GM19324 (cell line): ENCODE results near the gene PSMA6.
"Not testable (repeated sequence)": the region's sequence is repeated elsewhere in the genome, so short reads cannot be mapped to it uniquely, and the experiment has no call there.

Source experiments
- ATAC-seq: cut with Tn5 transposase; IDR thresholded peaks from one replicate; pipeline ENCODE4 v1.9.1; 2021; ENCODE audit warnings: mild to moderate bottlenecking, moderate library complexity; ENCODE audit not compliant: unreplicated experiment, low FRiP score

The PSMA6 gene

GRCh38 chr14:35306114-35306513 is 13.9 kb downstream of the PSMA6 start:
- ATAC-seq, result no peak

DNA sequence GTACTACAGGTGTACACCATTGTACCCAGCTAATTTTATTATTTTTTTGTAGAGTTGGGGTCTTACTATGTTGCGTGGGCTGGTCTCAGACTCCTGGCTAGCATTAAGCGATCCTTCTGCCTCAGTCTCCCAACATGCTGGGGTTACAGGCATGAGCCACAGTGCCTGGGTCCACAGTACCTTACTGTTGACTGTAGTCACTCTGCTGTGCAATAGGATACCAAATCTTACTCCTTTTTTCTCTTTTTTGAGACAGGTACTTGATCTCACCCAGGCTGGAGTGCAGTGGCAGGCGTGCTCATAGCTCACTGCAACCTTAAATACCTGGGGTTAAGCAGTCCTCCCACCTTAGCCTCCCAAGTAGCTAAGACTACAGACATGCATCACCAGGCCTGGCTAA is 25.6 kb downstream of the PSMA6 start:
- ATAC-seq, result no peak

DNA sequence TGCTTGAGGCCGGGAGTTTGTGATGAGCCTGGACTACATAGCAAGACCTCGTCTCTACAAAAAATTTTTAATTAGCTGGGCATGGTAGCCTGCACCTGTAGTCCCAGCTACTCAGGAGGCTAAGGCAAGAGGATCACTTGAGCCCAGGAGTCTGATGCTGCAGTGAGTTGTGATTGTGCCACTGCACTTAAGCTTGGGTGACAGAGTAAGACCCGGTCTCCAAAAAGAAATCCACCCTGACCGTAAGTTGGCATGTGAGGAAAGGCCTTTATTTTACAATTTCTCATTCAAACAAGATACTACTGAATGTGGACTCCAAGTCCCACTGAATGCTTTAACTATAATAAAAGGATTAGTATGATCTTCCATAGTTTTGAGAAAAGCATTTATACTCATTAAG is 27.3 kb downstream of the PSMA6 start:
- no peak for ATAC-seq

- ATAC-seq, result no peak
Measured at GRCh38 chr14:35320472-35320871, 28.3 kb downstream of the PSMA6 start.

GRCh38 chr14:35326375-35326774 is 34.2 kb downstream of the PSMA6 start:
- ATAC-seq, result no peak

GRCh38 chr14:35331605-35332516 is 39.7 kb downstream of the PSMA6 start:
- ATAC-seq, result no peak

DNA sequence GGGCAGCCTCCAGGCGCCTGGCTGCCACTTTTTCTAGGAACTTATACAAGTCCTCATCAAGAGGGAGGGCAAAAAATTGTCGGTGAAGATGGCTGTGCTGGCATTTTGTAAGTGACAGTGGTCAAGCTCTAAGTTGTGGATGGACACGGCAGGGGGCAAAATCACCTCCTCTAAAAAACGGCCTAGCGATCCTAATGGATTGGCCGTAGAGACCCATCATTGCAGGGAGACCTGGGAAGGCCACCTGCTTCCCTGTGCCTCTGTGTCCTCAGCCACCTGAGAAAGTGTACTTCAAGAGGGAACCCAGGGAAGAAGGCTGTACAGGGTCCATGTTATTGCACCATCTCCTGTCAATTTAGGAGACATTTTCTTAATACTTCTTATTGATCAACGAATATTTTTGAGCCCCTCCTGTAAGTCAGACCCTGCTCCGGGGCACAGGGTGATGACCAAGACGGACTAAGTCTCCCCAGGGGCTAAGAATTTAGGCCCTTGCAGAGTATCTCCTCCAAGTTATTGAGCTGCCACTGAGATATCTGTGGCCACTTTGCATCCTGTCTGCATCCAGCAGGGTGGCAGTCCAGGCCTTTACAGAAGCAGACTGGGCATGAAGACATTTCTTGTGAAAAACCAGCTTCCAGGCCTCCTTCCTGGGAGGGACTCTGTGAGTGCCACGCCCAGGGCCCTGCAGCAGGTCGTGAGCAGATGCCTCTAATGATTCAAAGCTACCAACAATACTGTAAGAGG is 40.5 kb downstream of the PSMA6 start:
- ATAC-seq, result no peak

DNA sequence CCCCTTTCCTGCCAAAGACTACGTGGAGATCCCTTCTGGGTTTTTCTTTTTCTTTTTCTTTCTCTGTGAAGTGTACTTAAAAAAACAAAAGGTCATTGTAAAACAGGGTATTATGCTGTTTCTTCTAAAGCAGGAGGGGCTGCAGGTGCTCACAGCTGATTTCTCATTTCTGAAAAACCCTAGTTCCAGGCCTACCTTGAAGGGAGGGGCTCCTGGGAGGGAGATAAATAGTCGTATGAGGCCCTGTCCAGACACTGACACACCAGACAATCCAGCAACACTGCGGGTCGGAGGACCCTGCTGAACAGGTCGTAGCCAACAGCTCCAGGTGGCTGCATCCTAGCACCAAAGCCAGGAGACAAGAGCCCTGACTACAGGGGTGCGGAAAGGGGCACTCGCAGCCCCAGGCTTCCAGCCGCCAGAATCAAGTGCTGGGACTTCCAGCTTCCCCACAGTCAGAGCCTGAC is 41.1 kb downstream of the PSMA6 start:
- ATAC-seq, result no peak

DNA sequence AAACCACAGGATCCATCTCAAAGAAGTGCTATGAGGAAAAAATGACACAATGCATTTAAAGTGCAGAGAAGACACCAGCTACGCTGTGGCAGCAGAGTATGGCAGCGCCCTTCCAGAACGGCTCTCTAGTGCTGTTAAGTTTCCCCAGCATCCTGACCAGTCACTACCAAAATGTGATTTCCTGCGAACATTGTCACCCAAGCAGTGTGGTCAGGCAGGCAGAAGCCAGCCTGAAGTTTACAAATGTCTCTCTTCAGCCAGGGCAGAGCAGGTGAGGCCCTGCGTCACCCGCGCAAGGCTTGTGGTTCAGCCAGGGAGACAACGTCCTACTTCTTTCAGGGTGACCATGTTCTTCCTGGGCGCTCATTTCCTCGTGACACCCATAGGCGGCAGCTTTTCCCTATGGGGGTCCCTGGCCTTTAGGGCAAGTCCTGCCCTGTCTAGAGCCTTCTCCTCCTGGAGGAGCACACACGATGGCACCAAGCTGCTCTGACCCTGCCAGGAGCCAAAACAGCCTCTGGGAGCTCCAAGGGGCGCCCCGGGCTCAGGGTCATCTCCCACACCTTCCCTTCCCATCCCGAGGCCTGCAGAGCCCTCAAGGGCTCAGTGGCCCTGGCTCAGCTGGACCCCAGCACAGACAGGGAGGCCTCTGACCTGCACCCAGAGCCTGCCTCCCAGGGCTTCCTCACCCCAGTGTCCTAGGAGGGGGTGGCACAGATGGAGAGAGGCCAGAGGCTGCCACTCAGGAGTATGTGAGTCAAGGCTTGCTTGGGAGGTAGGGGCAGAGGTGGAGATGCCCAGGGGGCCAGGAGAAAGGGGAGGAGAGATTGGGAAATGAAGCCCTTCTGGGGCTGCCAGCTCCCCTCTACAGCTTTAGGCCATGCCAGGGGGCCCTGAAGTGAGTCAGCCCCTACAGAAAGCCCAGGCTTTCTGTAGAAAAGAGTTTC is 41.9 kb downstream of the PSMA6 start:
- ATAC-seq, result no peak

DNA sequence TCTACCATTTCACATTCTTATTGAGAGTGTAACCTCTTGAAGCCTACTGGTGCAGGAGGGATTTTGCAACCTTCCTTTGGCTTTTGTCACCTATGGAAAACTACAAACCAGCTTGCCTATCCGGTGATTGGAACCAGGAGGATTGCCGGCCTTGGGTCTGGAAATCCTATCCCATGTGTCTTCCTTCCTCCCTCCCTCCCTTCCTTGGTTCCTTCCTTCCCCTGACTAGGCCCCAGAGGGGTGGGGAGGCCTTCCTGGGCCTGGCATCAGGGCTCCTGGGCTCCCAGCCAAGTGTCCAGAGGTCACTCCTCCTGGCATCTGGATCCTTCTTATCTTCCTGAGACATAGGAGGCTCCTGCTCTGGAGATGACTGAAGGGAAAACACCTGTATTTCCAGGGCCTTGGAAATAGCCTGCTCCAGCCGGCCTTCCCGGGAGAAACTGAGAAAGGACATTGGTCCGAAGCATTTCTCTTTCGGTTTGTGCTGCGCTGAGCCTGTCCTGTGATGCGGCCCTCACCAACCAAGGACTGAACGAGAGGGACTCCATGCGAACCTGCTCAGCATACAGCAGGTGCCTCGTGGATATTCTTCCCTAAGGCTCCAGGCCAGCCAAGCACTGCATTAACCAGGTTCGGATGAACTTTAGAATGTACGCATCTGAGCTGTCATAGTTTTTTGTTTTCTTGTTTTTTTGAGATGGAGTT is 43.4 kb downstream of the PSMA6 start:
- no peak for ATAC-seq

- ATAC-seq, result not testable (repeated sequence)
Measured at GRCh38 chr14:35336171-35336493, 44.0 kb downstream of the PSMA6 start.

GRCh38 chr14:35336494-35337268 is 44.5 kb downstream of the PSMA6 start:
- no peak for ATAC-seq

DNA sequence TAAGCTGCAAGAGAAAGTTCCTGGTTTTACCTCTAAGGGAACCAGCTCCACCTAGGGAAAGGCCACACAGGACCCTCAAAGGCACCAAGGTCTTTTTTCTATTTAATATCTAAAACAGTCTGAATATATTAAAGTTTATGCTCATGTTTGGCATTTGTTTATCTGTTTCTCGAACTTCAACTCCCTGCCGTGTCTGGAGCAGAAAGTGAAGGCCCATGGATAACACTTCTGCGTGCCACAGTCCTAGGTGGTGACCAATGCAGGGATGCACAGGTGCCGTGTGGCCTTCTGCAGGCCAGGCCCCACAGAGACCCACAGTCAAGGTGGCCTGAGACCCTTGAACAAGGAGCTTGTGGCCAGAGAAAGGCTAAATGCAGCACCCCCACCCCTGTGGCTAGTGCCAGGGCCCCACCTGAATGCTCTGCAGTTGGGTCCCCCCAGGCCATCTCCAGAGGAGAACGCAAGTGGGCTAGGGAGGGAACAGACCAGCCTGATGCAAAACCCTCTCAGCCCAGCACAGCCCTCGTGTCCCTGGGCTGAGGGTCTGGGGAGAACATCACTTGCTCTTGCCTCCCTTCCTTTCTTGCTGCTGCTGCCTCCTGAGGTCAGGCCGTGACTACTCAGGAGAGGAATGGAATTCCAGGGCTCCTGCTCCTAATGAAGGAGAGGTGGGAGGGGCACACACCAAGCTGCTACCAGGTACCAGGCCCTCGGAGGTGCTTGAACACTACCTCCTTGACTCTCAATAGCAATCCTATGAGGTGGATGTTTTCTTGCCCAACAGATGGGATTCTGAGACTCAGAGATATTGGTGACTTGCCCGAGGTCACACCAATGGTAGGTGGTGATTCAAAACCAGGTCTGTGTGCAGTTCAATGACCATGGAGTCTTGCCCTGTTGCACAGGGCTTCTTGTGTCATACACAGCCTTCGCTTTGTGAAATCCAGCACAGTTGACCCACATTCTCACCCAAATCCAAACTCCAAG is 45.4 kb downstream of the PSMA6 start:
- no peak for ATAC-seq

DNA sequence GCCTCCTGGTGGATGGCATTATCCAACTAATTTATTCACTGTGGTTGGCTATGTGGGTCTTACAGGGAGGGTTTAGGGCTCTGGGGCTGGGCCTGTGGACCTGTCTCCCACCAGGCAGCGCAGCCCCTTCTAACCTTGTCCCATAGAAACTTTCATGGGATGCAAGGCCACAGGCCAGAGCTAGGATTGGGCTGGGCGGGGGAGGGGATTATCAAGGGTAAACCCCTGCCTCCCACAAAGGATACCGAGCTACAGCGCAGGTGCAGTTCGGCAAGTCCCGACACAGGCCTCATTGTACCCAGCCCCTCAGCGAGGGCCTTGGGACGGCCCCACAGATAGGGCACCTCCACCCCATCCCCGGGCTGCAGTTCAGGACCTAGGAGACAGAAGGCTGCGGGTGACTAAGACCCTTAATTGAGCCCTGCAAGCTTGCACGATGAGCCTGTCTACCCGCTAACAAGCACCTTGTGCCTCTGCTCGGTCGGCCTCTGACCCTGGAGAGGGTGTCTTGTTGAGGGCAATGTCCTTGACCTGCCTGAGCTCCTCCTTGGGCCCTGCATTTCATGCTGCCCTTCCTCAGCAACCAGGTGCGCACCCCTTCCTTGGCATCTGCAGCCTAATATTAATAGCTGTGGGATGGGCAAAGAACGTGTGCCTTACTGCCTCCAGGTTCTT is 46.7 kb downstream of the PSMA6 start:
- no peak for ATAC-seq

DNA sequence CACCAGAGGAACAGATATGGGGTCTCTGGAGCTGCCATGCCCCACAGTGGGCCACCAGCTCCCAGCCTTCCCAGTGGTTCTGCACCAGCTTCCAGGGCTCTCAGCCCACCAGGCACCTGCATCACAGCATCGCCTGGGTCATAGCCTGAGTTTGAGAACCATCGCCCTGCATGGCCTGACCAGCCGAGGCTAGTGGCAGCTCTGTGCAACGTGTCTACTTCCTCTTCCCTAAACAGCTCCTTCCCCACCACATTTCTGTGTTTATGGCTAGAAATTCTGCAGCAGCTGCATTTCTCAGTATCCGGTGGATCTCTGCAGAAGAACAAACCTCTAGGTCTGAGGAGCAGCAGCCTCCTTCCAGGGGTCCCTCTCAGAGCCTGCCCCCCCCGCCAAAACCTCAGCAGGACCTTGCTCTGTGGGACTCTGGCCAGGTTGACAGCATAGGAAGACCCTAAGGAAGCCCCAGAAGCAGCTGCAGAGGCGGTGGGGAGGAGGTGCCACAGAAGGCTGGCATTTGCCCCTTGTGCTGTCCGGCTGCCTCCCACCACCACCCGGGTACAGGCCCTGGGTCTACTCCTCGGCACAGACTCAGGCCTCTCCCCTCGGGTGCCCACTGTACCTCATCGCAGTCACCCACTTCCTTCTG is 47.7 kb downstream of the PSMA6 start:
- no peak for ATAC-seq

DNA sequence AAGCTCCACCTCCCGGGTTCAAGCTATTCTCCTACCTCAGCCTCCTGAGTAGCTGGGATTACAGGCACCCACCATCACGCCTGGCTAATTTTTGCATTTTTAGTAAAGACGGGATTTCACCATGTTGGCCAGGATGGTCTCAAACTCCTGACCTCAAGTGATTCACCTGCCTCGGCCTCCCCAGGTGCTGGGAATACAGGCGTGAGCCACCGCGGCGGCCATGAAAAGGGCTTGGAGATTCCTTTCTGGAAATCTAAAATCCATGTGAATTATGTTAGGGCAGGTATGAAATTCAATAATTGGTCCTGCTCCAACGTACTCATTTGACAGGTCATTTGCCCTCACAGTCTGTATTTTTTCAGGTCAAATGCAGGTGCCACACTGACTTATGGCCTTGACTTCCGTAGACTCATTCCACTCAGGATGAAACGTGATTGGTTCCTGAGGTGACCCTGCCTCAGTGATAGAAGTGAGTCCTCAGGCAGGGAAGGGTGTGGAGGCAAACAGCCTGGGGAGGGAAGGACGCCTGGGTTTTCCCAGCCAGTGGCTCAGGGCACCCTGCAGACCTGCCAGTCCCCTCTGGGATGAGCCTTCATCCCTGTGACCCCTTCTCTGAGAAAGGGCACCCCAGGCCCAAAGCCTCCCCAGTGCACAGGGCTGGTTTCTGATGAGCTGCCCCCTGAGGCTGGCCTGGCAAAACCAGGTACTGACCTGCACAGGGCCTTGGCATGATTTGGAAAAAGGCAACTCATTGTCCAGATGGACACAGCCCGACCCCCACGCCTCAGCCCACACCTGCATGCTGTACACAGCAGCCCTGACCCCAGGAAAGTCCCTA is 48.7 kb downstream of the PSMA6 start:
- no peak for ATAC-seq
